Right lobe of liver (tissue), 4 donors: ENCODE data around the gene FAM171A2.
"Not testable (repeated sequence)": the region's sequence is repeated elsewhere in the genome, so short reads cannot be mapped to it uniquely, and the experiment has no call there.

ENCODE experiments used
- POLR2A ChIP-seq: fragments of 450-650 bp; IDR thresholded peaks from one replicate; pipeline ENCODE4 v1.6.1; 2017; ENCODE audit warnings: antibody characterized with exemption, mild to moderate bottlenecking
- TF ChIP-seq, protein P1 (sequence below), 4 donors: fragments of 200-600 bp in 3 of 4; fragments of 450-650 bp in 1 of 4; IDR thresholded peaks; one replicate each; pipeline versions ENCODE4 v1.5.1 to v1.8.0; 2016 to 2022; ENCODE audit warnings: antibody characterized with exemption in 4 of 4, mild to moderate bottlenecking in 2 of 4
- donor health status: DM: no; HTN: no; CAD: no.
- donor health status: DM: no; HTN: no; CAD: no.
- donor health status: DM: no; HTN: yes; CAD: no.

GRCh38 chr17:44330263-44330662 lies 33.4 kb downstream of the FAM171A2 start:
- TF ChIP-seq, protein P1, sequence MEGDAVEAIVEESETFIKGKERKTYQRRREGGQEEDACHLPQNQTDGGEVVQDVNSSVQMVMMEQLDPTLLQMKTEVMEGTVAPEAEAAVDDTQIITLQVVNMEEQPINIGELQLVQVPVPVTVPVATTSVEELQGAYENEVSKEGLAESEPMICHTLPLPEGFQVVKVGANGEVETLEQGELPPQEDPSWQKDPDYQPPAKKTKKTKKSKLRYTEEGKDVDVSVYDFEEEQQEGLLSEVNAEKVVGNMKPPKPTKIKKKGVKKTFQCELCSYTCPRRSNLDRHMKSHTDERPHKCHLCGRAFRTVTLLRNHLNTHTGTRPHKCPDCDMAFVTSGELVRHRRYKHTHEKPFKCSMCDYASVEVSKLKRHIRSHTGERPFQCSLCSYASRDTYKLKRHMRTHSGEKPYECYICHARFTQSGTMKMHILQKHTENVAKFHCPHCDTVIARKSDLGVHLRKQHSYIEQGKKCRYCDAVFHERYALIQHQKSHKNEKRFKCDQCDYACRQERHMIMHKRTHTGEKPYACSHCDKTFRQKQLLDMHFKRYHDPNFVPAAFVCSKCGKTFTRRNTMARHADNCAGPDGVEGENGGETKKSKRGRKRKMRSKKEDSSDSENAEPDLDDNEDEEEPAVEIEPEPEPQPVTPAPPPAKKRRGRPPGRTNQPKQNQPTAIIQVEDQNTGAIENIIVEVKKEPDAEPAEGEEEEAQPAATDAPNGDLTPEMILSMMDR (IDR thresholded peaks at IDR 0.05), result not testable (repeated sequence)
- not testable (repeated sequence) for TF ChIP-seq POLR2A
